HCT116 (cell line): ENCODE data around the gene SYNE1. TPM values are rescaled to one million over a fixed set of nuclear protein-coding genes. Genes with fewer than 3 reads are reported as not detected.

ENCODE experiments used
- ATAC-seq: fragments of 200-7000 bp; cut with Tn5 transposase; 2 replicates; pipeline ENCODE4 v1.9.1; 2020; ENCODE audit warnings: mild to moderate bottlenecking, moderate library complexity
- BruUV-seq: library from RNA; stranded (reverse); fragments of 400-500 nt; replicated peaks from 2 replicates; lab custom pipeline; 2021; lab: Mats Ljungman, UMichigan
- CTCF ChIA-PET: fragments of 300-600 bp; sonication (Branson Sonifier 250); formaldehyde crosslinking; loops from one replicate; lab custom pipeline; 2021; ENCODE audit warnings: antibody characterized with exemption; lab: Charles Lee
- POLR2A ChIA-PET: fragments of 300-600, 350-600 bp; sonication (Branson Sonifier 250); formaldehyde crosslinking; loops from one replicate; lab custom pipeline; 2021; ENCODE audit warnings: antibody characterized with exemption; lab: Charles Lee
- RAD21 ChIA-PET, 2 experiments: fragments of 300-600 bp; sonication (Branson Sonifier 250); formaldehyde crosslinking; loops; one replicate each; lab custom pipeline; 2023; ENCODE audit warnings: low total read pairs in 2 of 2; ENCODE audit not compliant: uncharacterized antibody in 2 of 2, unreplicated experiment in 2 of 2, low non-redundant PET in 1 of 2; lab: Charles Lee
- DNase-seq: peaks from one replicate; pipeline ENCODE4 v3.0.0-alpha.2; 2010; ENCODE audit warnings: low read depth, low spot score
- H2AFZ ChIP-seq: fragments of 200-600 bp; shearing (Covaris generic), sonication (generic); 2 replicates; pipeline ENCODE4 v1.6.1; 2017; ENCODE audit warnings: low read depth, mixed run types, mixed read lengths, antibody characterized with exemption, low read length; ENCODE audit not compliant: poor library complexity, severe bottlenecking
- H3K27ac ChIP-seq: 2 replicates; pipeline ENCODE4 v1.5.1; 2012; ENCODE audit warnings: low read depth, low read length
- H3K27me3 ChIP-seq: fragments of 200-600 bp; sonication (generic); 2 replicates; pipeline ENCODE4 v1.6.1; 2016; ENCODE audit warnings: mixed run types, low read length, mixed read lengths; ENCODE audit not compliant: insufficient read depth
- H3K36me3 ChIP-seq, 2 experiments: fragments of 200-500 bp in 1 of 2; fragments of 200-600 bp in 1 of 2; sonication (Bioruptor generic) in 1 of 2; sonication (generic) in 1 of 2; 2 replicates each; pipeline versions ENCODE4 v1.5.1 to v1.6.1; 2014 to 2016; ENCODE audit warnings: low read length in 2 of 2, inconsistent platforms in 1 of 2, mixed read lengths in 1 of 2, mixed run types in 1 of 2; ENCODE audit not compliant: insufficient read depth in 2 of 2, control insufficient read depth in 1 of 2
- H3K4me1 ChIP-seq, 2 experiments: fragments of 200-600 bp in 1 of 2; sonication (generic) in 1 of 2; 2 replicates each; pipeline versions ENCODE4 v1.5.1 to v1.6.1; 2012 to 2017; ENCODE audit warnings: low read length in 2 of 2, inconsistent platforms in 1 of 2, mild to moderate bottlenecking in 1 of 2, mixed read lengths in 1 of 2, mixed run types in 1 of 2, moderate library complexity in 1 of 2; ENCODE audit not compliant: insufficient read depth in 2 of 2, control insufficient read depth in 1 of 2
- H3K4me2 ChIP-seq: fragments of 200-600 bp; sonication (generic); 2 replicates; pipeline ENCODE4 v1.6.1; 2017; ENCODE audit warnings: mixed run types, low read length, mixed read lengths
- H3K4me3 ChIP-seq, 2 experiments: fragments of 200-600 bp in 1 of 2; sonication (generic) in 1 of 2; replicated peaks in 1 of 2; 2 replicates each; pipeline ENCODE4 v1.5.1; 2011 to 2016; ENCODE audit warnings: low read length in 2 of 2, control low read depth in 1 of 2, low read depth in 1 of 2, mild to moderate bottlenecking in 1 of 2, mixed read lengths in 1 of 2, mixed run types in 1 of 2
- H3K79me2 ChIP-seq: fragments of 200-600 bp; sonication (generic); 2 replicates; pipeline ENCODE4 v1.6.1; 2017; ENCODE audit warnings: mild to moderate bottlenecking, mixed run types, low read length, moderate library complexity, mixed read lengths; ENCODE audit not compliant: insufficient read depth
- H3K9ac ChIP-seq: fragments of 200-600 bp; sonication (generic); 2 replicates; pipeline ENCODE4 v1.6.1; 2016; ENCODE audit warnings: low read length, mixed read lengths
- H3K9me2 ChIP-seq: fragments of 200-600 bp; sonication (generic), shearing (Covaris generic); 2 replicates; pipeline ENCODE4 v1.6.1; 2017; ENCODE audit warnings: mixed run types, mild to moderate bottlenecking, moderate library complexity; ENCODE audit not compliant: insufficient read depth
- H3K9me3 ChIP-seq, 2 experiments: fragments of 200-500 bp in 1 of 2; fragments of 200-600 bp in 1 of 2; sonication (Bioruptor generic) in 1 of 2; sonication (generic) in 1 of 2; 2 replicates each; pipeline ENCODE4 v1.6.1; 2014 to 2017; ENCODE audit warnings: low read length in 2 of 2, mixed read lengths in 2 of 2, inconsistent platforms in 1 of 2, low read depth in 1 of 2, mild to moderate bottlenecking in 1 of 2, mixed run types in 1 of 2, moderate library complexity in 1 of 2; ENCODE audit not compliant: control insufficient read depth in 1 of 2, insufficient read depth in 1 of 2
- H4K20me1 ChIP-seq: fragments of 200-600 bp; sonication (generic), shearing (Covaris generic); 2 replicates; pipeline ENCODE4 v1.6.1; 2017; ENCODE audit warnings: mixed run types, mild to moderate bottlenecking, moderate library complexity; ENCODE audit not compliant: insufficient read depth
- CEBPB ChIP-seq: IDR thresholded peaks from 2 replicates; pipeline ENCODE4 v1.6.1; 2012; ENCODE audit warnings: low read depth
- EGR1 ChIP-seq: IDR thresholded peaks from 2 replicates; pipeline ENCODE4 v1.6.1; 2012; ENCODE audit warnings: low read depth
- ELF1 ChIP-seq: IDR thresholded peaks from 2 replicates; pipeline ENCODE4 v1.6.1; 2012; ENCODE audit warnings: low read depth, borderline replicate concordance
- EZH2 ChIP-seq: fragments of 200-600 bp; sonication (generic); IDR thresholded peaks from 2 replicates; pipeline ENCODE4 v1.6.1; 2017; ENCODE audit warnings: antibody characterized with exemption, mixed run types
- EZH2phosphoT487 ChIP-seq: fragments of 200-600 bp; IDR thresholded peaks from 2 replicates; pipeline ENCODE4 v1.6.1; 2018; ENCODE audit warnings: antibody characterized with exemption, borderline replicate concordance
- FOSL1 ChIP-seq: IDR thresholded peaks from 2 replicates; pipeline ENCODE4 v1.6.1; 2012; ENCODE audit warnings: low read depth
- POLR2A ChIP-seq: IDR thresholded peaks from 2 replicates; pipeline ENCODE4 v1.7.0; 2011; ENCODE audit warnings: borderline replicate concordance; ENCODE audit not compliant: insufficient read depth, insufficient read length; ENCODE audit errors: extremely low read depth
- POLR2AphosphoS5 ChIP-seq: IDR thresholded peaks from 2 replicates; pipeline ENCODE4 v1.6.1; 2011; ENCODE audit warnings: mild to moderate bottlenecking, low read depth, low read length, moderate library complexity
- RAD21 ChIP-seq: IDR thresholded peaks from 2 replicates; pipeline ENCODE4 v1.6.1; 2012; ENCODE audit warnings: low read depth, mild to moderate bottlenecking
- SIN3A ChIP-seq: IDR thresholded peaks from 2 replicates; pipeline ENCODE4 v1.6.1; 2012; ENCODE audit warnings: low read depth
- SP1 ChIP-seq: IDR thresholded peaks from 2 replicates; pipeline ENCODE4 v1.6.1; 2012; ENCODE audit warnings: low read depth
- SRF ChIP-seq: IDR thresholded peaks from 2 replicates; pipeline ENCODE4 v1.6.1; 2012; ENCODE audit warnings: low read depth
- YY1 ChIP-seq: IDR thresholded peaks from 2 replicates; pipeline ENCODE4 v1.6.1; 2011; ENCODE audit warnings: low read length, low read depth, moderate library complexity, mild to moderate bottlenecking; ENCODE audit not compliant: insufficient replicate concordance; ENCODE audit errors: extremely low read depth
- ZFX ChIP-seq: fragments of 450-650 bp; IDR thresholded peaks from 2 replicates; pipeline ENCODE4 v1.6.1; 2017
- ZNF274 ChIP-seq: fragments of 200-500 bp; sonication (Bioruptor generic); IDR thresholded peaks from 2 replicates; pipeline ENCODE4 v1.6.1; 2014; ENCODE audit warnings: mild to moderate bottlenecking, low read depth, low read length, inconsistent platforms
- intact Hi-C: fragments of 100-400 bp; cut with micrococcal nuclease; formaldehyde crosslinking; loops from 2 replicates; pipeline ENCODE4 v1.10.0; 2022
- total RNA-seq: library from RNA; stranded (reverse); gene quantifications from one replicate; pipeline ENCODE4 v1.2.1, GENCODE V29; 2021; ENCODE audit not compliant: unreplicated experiment
- TF ChIP-seq, protein P1 (sequence below): IDR thresholded peaks from 2 replicates; pipeline ENCODE4 v1.6.1; 2012; ENCODE audit warnings: low read depth
- TF ChIP-seq, protein P2 (sequence below): IDR thresholded peaks from 2 replicates; pipeline ENCODE4 v1.6.1; 2012
- TF ChIP-seq, protein P3 (sequence below), 3 experiments: fragments of 200-600 bp in 1 of 3; sonication (generic) in 1 of 3; IDR thresholded peaks in 2 of 3; conservative IDR thresholded peaks in 1 of 3; 2 replicates each; pipeline ENCODE4 v1.5.1; 2012 to 2017; ENCODE audit warnings: low read depth in 2 of 3, low read length in 2 of 3, antibody characterized with exemption in 1 of 3, borderline replicate concordance in 1 of 3, control low read depth in 1 of 3, mild to moderate bottlenecking in 1 of 3, mixed read lengths in 1 of 3, mixed run types in 1 of 3, moderate library complexity in 1 of 3; ENCODE audit not compliant: insufficient read depth in 1 of 3
- TF ChIP-seq, protein P4 (sequence below): IDR thresholded peaks from 2 replicates; pipeline ENCODE4 v1.6.1; 2011; ENCODE audit warnings: mild to moderate bottlenecking, low read length, moderate library complexity; ENCODE audit not compliant: insufficient replicate concordance; ENCODE audit errors: extremely low read depth

SYNE1 gene
- total RNA-seq, 1 experiment from 2014 or later: 5.4 TPM

DNA sequence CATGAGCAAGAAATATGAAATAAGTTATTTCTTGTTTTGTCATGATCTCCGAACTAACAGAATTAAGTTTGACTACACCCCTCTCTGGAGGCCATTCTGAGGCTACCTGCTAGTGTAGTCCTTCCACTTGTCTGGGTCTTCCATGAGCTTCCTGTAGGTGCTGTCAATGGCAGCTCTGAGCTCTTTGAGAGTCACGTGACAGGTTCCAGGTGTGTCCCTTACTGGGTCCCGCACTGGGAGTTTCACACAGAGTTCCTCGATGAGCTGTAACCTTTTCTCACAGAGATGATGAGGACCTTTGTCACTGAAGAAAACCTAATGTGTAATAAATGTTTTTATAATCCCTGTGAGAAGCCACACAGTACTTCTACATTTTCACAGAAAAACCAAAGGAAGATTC is 186.6 kb downstream of the SYNE1 start:
- H3K4me2 ChIP-seq: no peak overlapping the region
- H3K9ac ChIP-seq: no peak overlapping the region
- no peaks in the 10 kb centered on the region for H3K9me3 ChIP-seq
- TF ChIP-seq ELF1: no peak
- TF ChIP-seq, protein P1, sequence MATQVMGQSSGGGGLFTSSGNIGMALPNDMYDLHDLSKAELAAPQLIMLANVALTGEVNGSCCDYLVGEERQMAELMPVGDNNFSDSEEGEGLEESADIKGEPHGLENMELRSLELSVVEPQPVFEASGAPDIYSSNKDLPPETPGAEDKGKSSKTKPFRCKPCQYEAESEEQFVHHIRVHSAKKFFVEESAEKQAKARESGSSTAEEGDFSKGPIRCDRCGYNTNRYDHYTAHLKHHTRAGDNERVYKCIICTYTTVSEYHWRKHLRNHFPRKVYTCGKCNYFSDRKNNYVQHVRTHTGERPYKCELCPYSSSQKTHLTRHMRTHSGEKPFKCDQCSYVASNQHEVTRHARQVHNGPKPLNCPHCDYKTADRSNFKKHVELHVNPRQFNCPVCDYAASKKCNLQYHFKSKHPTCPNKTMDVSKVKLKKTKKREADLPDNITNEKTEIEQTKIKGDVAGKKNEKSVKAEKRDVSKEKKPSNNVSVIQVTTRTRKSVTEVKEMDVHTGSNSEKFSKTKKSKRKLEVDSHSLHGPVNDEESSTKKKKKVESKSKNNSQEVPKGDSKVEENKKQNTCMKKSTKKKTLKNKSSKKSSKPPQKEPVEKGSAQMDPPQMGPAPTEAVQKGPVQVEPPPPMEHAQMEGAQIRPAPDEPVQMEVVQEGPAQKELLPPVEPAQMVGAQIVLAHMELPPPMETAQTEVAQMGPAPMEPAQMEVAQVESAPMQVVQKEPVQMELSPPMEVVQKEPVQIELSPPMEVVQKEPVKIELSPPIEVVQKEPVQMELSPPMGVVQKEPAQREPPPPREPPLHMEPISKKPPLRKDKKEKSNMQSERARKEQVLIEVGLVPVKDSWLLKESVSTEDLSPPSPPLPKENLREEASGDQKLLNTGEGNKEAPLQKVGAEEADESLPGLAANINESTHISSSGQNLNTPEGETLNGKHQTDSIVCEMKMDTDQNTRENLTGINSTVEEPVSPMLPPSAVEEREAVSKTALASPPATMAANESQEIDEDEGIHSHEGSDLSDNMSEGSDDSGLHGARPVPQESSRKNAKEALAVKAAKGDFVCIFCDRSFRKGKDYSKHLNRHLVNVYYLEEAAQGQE: no peak
- TF ChIP-seq SP1: no peak
- TF ChIP-seq SIN3A: no peak
- TF ChIP-seq EGR1: no peak
- TF ChIP-seq, protein P2, sequence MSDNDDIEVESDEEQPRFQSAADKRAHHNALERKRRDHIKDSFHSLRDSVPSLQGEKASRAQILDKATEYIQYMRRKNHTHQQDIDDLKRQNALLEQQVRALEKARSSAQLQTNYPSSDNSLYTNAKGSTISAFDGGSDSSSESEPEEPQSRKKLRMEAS: no peak
- TF ChIP-seq ZFX: no peak
- TF ChIP-seq, protein P3, sequence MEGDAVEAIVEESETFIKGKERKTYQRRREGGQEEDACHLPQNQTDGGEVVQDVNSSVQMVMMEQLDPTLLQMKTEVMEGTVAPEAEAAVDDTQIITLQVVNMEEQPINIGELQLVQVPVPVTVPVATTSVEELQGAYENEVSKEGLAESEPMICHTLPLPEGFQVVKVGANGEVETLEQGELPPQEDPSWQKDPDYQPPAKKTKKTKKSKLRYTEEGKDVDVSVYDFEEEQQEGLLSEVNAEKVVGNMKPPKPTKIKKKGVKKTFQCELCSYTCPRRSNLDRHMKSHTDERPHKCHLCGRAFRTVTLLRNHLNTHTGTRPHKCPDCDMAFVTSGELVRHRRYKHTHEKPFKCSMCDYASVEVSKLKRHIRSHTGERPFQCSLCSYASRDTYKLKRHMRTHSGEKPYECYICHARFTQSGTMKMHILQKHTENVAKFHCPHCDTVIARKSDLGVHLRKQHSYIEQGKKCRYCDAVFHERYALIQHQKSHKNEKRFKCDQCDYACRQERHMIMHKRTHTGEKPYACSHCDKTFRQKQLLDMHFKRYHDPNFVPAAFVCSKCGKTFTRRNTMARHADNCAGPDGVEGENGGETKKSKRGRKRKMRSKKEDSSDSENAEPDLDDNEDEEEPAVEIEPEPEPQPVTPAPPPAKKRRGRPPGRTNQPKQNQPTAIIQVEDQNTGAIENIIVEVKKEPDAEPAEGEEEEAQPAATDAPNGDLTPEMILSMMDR (IDR thresholded peaks at IDR 0.05 in 2 of 3, conservative IDR thresholded peaks at IDR 0.05 in 1 of 3; ENCODE audit: borderline replicate concordance in 1 of 3, insufficient read depth in 1 of 3, low read depth in 2 of 3, low read length in 2 of 3): no peak
- no peak for TF ChIP-seq FOSL1
- TF ChIP-seq EZH2phosphoT487: no peak
- TF ChIP-seq POLR2AphosphoS5: no peak
- TF ChIP-seq, protein P4, sequence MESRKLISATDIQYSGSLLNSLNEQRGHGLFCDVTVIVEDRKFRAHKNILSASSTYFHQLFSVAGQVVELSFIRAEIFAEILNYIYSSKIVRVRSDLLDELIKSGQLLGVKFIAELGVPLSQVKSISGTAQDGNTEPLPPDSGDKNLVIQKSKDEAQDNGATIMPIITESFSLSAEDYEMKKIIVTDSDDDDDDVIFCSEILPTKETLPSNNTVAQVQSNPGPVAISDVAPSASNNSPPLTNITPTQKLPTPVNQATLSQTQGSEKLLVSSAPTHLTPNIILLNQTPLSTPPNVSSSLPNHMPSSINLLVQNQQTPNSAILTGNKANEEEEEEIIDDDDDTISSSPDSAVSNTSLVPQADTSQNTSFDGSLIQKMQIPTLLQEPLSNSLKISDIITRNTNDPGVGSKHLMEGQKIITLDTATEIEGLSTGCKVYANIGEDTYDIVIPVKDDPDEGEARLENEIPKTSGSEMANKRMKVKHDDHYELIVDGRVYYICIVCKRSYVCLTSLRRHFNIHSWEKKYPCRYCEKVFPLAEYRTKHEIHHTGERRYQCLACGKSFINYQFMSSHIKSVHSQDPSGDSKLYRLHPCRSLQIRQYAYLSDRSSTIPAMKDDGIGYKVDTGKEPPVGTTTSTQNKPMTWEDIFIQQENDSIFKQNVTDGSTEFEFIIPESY: no peak
- no peak for TF ChIP-seq ZNF274
- no peak for TF ChIP-seq POLR2A
- TF ChIP-seq CEBPB: no peak
- no peak for TF ChIP-seq YY1
- no peak for TF ChIP-seq SRF
- no peak for TF ChIP-seq RAD21
- TF ChIP-seq EZH2: no peak
- H3K27ac ChIP-seq: no peak overlapping the region
- no peak for ATAC-seq
- H4K20me1 ChIP-seq: no peaks in the 10 kb centered on the region
- H3K9me2 ChIP-seq: no peaks in the 10 kb centered on the region
- H3K4me1 ChIP-seq: no peaks in the 10 kb centered on the region
- POLR2A ChIA-PET: interaction anchor here (0.5 kb wide), 1 partner anchor 695 kb away, joined by 3 read pairs; no protein-coding TSS in a partner anchor
- H3K36me3 ChIP-seq: no peaks in the 10 kb centered on the region
- no peaks in the 10 kb centered on the region for H3K79me2 ChIP-seq
- H3K4me3 ChIP-seq: no peak overlapping the region
- H2AFZ ChIP-seq: no peak overlapping the region
- no TSS peak for BruUV-seq
- no peaks in the 10 kb centered on the region for H3K27me3 ChIP-seq
- intact Hi-C loops: no loop called here
- CTCF ChIA-PET: no interaction called here
- DNase-seq: no peak
- RAD21 ChIA-PET: no interaction called here
